HG02870 (cell line): ENCODE results near the gene NPIPA3.
"Not testable (repeated sequence)": the region's sequence is repeated elsewhere in the genome, so short reads cannot be mapped to it uniquely, and the experiment has no call there.

Experiments
- ATAC-seq: cut with Tn5 transposase; IDR thresholded peaks from one replicate; pipeline ENCODE4 v1.9.1; 2021; ENCODE audit warnings: mild to moderate bottlenecking, moderate library complexity; ENCODE audit not compliant: unreplicated experiment

NPIPA3 gene

GRCh38 chr16:14703156-14704011 is at the start of gene NPIPA3:
NPIPA3 (plus strand) TSS chr16:14703411; CDS start chr16:14708944, 5,533 bp downstream.
- ATAC-seq: peak; percentile 94

GRCh38 chr16:14658063-14658462 is 45.1 kb upstream of the NPIPA3 start:
- peak; percentile 94 for ATAC-seq

GRCh38 chr16:14667347-14668266 is 35.6 kb upstream of the NPIPA3 start:
- ATAC-seq: no peak

GRCh38 chr16:14668556-14669223 is 34.5 kb upstream of the NPIPA3 start:
- ATAC-seq: no peak

- no peak for ATAC-seq
These were observed 33.4 kb upstream of the NPIPA3 start for GRCh38 chr16:14669776-14670175.

- peak; percentile 63 for ATAC-seq
These were observed 30.7 kb upstream of the NPIPA3 start for GRCh38 chr16:14672403-14672971.

- no peak for ATAC-seq
These were observed 26.6 kb upstream of the NPIPA3 start for GRCh38 chr16:14676633-14677032.

GRCh38 chr16:14677627-14678026 is 25.6 kb upstream of the NPIPA3 start:
- no peak for ATAC-seq

GRCh38 chr16:14678748-14679497 is 24.3 kb upstream of the NPIPA3 start:
- ATAC-seq: no peak

- not testable (repeated sequence) for ATAC-seq
These were observed 22.8 kb upstream of the NPIPA3 start for GRCh38 chr16:14680396-14680795.

GRCh38 chr16:14681115-14681514 is 22.1 kb upstream of the NPIPA3 start:
- ATAC-seq: no peak

GRCh38 chr16:14682121-14682520 is 21.1 kb upstream of the NPIPA3 start:
- no peak for ATAC-seq

GRCh38 chr16:14685870-14686793 is 17.1 kb upstream of the NPIPA3 start:
- ATAC-seq: not testable (repeated sequence)

GRCh38 chr16:14694129-14694528 is 9.1 kb upstream of the NPIPA3 start, which contains the start of gene PLA2G10:
PLA2G10 (minus strand) TSS chr16:14694308; CDS start chr16:14694229, 79 bp downstream.
- ATAC-seq: not testable (repeated sequence)

- ATAC-seq: not testable (repeated sequence)
These were observed 1.4 kb upstream of the NPIPA3 start for GRCh38 chr16:14701859-14702258.

- not testable (repeated sequence) for ATAC-seq
These were observed 539 bp upstream of the NPIPA3 start for GRCh38 chr16:14702672-14703071.

GRCh38 chr16:14733233-14733632 is 30.0 kb downstream of the NPIPA3 start:
- not testable (repeated sequence) for ATAC-seq

GRCh38 chr16:14740832-14741385 is 37.7 kb downstream of the NPIPA3 start:
- ATAC-seq: not testable (repeated sequence)
